Activated T-helper 1 cell treated with anti-CD3 and anti-CD28 coated beads, Interleukin-2, amount 50 U/mL, for 16 hours (primary cell): ENCODE results near the gene FAM3B.
"Not testable (repeated sequence)": the region's sequence is repeated elsewhere in the genome, so short reads cannot be mapped to it uniquely, and the experiment has no call there.

ENCODE experiments used
- DNase-seq, 2 donors: peaks; one replicate each; pipeline ENCODE4 v3.0.0-alpha.2; 2020; ENCODE audit warnings: low read depth in 1 of 2, low spot score in 1 of 2

Gene FAM3B, protein sequence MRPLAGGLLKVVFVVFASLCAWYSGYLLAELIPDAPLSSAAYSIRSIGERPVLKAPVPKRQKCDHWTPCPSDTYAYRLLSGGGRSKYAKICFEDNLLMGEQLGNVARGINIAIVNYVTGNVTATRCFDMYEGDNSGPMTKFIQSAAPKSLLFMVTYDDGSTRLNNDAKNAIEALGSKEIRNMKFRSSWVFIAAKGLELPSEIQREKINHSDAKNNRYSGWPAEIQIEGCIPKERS

DNA sequence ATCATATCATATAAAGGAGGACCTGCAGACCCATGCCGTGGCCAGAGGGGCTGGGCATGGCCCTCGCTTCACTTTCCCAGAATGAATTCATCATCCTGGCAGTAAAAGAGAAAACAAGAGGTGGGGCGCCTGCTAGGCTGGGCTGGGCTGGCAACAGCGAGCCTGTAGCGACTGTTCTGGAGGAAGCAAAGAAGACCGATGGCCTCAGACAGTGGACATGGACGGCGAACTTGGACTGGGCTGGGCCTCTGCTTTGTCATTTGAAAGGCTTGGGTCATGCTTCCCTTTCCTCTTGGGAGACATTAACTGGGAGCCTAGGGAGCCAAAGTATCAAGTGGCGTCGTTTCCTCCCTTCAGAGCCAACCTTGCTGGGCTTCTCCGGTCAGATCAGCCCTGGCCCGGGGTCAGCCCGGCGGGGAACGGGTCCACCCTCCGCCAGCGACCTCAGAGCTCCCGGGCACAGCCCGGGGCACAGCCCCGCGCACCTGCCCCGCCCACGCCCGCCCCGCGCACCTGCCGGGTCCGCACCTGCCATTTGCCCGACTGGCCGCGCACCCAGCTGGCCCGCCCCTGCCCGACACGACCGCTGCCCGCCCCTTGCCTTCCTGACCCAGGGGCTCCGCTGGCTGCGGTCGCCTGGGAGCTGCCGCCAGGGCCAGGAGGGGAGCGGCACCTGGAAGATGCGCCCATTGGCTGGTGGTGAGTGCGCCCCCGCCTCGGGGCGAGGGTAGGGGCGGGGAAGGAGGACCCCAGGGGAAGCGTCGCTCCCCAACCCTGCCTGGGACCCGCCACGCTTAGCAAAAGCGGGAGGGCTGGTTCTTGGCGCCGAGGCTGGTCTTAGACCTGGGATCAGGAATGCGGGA is at the start of gene FAM3B:
FAM3B (plus strand) TSS at position 602 of the 863 bp plus-strand sequence; CDS start at position 681, 79 bp downstream.
- DNase-seq: no peak

- DNase-seq: no peak
Observed at GRCh38 chr21:41267346-41267745, 49.3 kb upstream of the FAM3B start.

DNA sequence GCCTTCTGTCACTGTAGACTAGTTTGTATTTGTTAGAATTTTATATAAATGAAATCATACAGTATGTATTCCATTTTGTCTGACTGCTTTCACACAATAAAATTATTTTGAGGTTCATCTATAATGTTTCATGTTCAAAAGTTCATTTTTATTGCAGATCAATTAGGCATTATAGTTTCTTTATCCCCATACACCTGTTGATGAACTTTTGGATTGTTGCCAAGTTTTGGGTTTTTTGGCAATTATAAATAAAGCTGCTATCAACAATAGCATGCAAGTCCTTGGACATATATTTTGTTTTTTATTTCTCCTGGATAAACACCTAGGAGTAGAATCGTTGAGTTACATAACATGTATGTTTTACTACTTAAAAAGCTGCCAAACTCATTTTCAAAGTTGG is 47.1 kb upstream of the FAM3B start:
- DNase-seq: no peak

DNA sequence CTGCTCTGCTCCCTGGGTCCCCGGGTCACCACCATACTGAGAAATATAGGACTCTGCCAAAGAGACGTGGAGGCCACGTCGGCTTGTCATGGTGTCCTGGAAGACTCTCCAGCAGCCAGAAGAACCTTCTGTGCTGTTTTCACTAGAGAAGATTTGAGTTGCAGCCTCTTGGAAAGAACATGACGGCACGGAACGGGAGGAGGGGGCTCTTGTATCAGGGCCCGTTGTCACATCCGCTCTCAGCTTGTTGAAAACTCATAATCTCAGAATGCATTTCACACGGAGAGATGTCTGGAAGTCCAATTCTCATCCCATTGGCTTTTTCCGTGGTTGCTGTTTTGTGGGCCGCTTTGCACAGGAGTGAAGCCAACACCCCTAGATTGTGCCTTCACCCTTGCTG is 39.4 kb upstream of the FAM3B start:
- DNase-seq: no peak

- DNase-seq: no peak
Observed at GRCh38 chr21:41277846-41278245, 38.8 kb upstream of the FAM3B start.

- no peak for DNase-seq
Observed at GRCh38 chr21:41280115-41280919, 36.3 kb upstream of the FAM3B start.

DNA sequence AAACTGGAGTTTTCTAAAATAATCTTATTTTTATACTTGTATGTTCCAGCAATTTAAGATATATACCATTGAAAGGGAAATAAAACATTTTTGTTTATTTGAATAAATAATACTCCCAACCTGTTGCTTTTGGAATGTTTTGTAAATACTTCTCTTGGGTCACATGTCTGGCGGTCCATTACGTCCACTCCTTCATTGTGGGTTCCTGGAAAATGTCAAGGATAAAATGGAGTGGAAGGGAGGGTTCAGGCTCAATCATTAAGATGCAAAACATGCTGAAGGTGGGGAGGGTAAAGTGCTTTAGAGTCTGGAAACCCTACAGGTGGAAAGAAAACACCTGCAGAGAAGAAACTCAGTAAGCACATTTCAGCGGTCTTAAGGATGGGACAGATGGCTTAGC is 34.2 kb upstream of the FAM3B start:
- DNase-seq: no peak

DNA sequence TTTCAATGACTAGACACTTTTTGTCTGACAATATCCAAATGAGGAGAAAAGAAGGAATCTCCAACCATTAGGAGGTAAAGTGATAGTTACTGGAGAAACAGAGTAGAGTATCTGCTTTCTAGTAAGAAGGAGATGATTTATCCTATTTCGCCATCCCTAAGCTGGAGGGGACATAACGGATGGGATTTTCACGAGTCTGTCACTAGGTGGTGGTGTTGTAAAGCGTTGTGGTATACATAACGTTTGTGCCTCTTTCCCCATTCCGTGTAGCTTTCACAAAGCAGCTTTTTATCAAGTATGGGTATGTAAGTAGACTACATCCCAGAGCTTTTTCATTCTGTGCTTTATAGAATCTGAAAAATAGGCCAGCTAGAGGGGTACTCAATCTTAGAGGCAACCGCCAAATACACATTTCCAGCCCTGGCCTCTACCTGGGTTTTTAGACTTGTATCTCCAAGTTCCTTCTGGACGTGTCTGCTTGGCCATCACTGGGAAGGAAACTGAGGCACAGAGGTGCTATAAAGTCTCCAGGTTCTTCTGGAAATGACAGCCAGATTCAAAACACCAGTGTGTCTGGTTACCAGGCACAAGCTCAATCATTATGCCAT is 33.3 kb upstream of the FAM3B start:
- DNase-seq: peak in 1 of 2 donors; percentile 5

GRCh38 chr21:41289431-41289830 is 27.2 kb upstream of the FAM3B start:
- DNase-seq: no peak

- no peak for DNase-seq
Observed at GRCh38 chr21:41290106-41290799, 26.3 kb upstream of the FAM3B start.

DNA sequence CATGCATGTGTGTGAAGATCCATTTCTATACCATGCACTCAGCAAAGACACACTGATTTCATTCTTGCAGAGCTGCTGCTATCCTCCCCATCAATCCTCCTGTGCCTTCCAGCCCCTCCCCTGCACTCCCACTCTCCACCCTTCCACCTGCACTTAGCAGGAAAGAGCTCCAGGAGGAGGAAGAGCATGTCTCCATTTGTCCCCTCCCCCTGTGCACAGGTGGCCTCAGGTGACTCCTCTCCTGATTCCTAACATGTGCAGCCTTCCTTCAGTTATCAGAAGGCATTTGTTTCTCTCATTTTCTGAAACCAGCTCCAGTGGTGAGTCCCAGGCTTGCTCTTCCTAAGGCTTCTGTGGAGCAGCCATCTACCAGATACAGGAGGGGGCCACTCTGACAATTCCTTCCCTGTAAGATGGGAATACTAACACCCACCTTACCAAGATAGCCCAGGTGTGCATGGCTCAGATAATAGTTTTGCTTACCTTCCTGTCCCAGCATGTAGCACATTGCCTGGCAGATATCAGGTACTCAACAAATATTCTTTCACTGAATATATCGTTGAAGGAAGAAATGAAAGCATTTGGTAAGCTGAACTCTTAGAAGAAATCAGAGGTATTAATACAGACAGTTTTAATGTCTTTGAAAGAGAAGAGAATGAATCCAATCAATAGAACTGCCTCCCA is 21.9 kb upstream of the FAM3B start:
- no peak for DNase-seq

DNA sequence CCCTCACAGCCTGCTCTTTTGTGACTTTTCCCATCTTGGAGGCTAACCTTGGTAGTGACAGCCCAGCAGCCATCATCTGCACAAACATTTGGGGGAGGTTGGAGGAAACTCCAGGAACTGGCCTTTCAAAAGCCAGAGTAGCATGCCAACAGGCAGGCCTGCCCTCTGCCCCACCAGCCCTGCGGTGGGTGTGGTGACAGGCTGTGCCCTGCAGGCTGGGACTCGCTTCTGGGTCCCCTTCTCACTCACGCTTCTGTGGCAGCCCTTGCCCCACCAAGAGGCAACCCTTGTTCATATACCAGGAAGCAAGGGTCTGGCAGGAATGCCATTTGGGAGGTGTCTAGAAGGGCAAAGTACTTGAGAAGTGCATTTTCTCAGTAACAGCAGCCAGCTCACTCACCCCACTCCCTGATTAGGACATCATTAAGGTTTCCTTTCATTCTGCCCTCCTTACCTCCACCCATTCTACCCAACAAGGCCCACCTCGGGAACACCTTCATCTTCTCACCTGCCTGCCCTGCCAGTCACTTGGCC is 20.8 kb upstream of the FAM3B start:
- no peak for DNase-seq

- no peak for DNase-seq
Observed at GRCh38 chr21:41302976-41303375, 13.6 kb upstream of the FAM3B start.

- no peak for DNase-seq
Observed at GRCh38 chr21:41304068-41304720, 12.4 kb upstream of the FAM3B start.

- no peak for DNase-seq
Observed at GRCh38 chr21:41307219-41307618, 9.4 kb upstream of the FAM3B start.

DNA sequence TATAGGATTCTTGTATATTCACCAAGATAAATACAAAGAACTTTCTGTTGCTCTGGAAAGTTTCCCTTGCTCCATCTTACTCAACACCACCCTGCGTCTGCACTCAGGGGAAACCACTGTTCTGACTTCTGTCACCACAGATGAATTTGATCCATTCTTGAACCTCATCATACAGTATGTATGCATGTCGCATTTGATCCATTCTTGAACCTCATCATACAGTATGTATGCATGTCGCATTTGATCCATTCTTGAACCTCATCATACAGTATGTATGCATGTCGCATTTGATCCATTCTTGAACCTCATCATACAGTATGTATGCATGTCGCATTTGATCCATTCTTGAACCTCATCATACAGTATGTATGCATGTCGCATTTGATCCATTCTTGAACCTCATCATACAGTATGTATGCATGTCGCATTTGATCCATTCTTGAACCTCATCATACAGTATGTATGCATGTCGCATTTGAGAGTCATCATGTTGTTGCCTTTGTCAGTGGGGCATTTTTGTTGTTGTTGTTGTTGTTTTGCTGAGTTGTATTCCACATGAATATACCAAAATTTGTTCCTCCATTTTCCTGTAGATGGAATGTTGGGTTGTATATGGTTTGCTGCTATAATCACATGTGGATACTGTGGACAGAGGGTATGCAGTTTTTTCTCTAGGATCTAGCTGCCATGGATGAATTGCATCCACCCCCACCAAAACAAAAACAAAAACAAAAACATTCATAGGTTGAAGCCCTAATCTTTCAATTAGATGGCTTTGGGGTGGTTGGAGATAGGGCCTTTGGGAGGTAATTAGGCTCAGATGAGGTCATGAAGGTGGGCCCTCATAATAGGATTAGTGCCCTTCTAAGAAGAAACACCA is 3.1 kb upstream of the FAM3B start:
- DNase-seq: not testable (repeated sequence)

DNA sequence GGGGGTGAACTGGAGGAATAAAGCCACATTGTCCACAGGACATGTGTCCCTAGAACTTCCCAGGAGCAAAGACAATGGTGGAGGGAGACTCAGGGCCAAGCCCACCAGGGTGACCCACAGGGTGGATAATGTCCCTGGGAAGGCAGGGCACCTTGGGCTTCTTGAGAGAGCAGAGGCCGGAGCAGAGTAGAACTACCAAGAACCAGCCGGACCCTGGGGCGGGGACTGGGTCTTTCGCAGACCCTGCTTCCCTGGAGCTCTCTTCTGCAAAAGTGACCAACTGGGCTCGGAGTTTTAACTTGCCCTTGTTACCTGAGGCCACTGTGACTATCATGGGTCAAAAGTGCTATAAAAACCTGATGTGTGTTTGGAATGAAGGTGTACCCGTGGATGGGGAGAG is 875 bp upstream of the FAM3B start:
- DNase-seq: no peak

- no peak for DNase-seq
Observed at GRCh38 chr21:41317063-41317392, 427 bp downstream of the FAM3B start.

DNA sequence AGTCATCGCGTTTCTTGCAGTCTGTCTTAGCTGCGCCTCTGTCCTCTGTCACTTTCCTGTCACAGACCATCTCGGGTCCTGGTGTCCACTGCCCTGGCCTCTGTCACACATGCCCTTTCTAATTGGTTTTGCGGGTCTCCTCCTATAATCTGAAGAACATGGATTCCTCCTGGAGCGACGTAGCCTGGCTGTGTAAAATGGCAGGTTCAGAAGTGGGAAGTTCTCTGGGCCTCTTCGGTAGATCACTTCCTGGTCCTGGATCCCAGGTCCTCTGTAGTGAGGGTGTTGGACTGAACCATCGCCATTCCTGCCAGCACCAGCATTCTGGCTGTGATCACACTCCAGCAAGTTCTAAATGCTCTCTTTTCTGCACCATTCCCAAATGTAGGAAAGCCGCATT is 857 bp downstream of the FAM3B start:
- no peak for DNase-seq
